Neural progenitor cell (in vitro differentiated cells): Measurements from ENCODE around the gene RELT. TPM values are rescaled to one million over a fixed set of nuclear protein-coding genes. Genes with fewer than 3 reads are reported as not detected.

Source experiments
- DNase-seq: peaks from one replicate; pipeline ENCODE4 v3.0.0-alpha.2; 2016; ENCODE audit warnings: low spot score
- H2AFZ ChIP-seq: fragments of 200-600 bp; sonication (generic); replicated peaks from 2 replicates; pipeline ENCODE4 v1.6.1; 2016; ENCODE audit warnings: antibody characterized with exemption
- H3F3A ChIP-seq: fragments of 200-600 bp; sonication (generic); 2 replicates; pipeline ENCODE4 v1.6.1; 2016; ENCODE audit warnings: antibody characterized with exemption, low read depth
- H3K27ac ChIP-seq: fragments of 200-600 bp; sonication (generic); 2 replicates; pipeline ENCODE4 v1.5.1; 2016; ENCODE audit warnings: mild to moderate bottlenecking
- H3K27me3 ChIP-seq: fragments of 200-600 bp; sonication (generic); 2 replicates; pipeline ENCODE4 v1.6.1; 2016; ENCODE audit warnings: mild to moderate bottlenecking, moderate library complexity
- H3K36me3 ChIP-seq: fragments of 200-600 bp; sonication (generic); 2 replicates; pipeline ENCODE4 v1.5.1; 2016
- H3K4me1 ChIP-seq: fragments of 200-600 bp; sonication (generic); 2 replicates; pipeline ENCODE4 v1.6.1; 2016; ENCODE audit warnings: mixed run types
- H3K4me2 ChIP-seq: fragments of 200-600 bp; sonication (generic); 2 replicates; pipeline ENCODE4 v1.6.1; 2016
- H3K4me3 ChIP-seq: fragments of 200-600 bp; sonication (generic); 2 replicates; pipeline ENCODE4 v1.5.1; 2016
- H3K79me2 ChIP-seq: fragments of 200-600 bp; sonication (generic); 2 replicates; pipeline ENCODE4 v1.6.1; 2016; ENCODE audit warnings: low read depth
- H3K9ac ChIP-seq: fragments of 200-600 bp; sonication (generic); 2 replicates; pipeline ENCODE4 v1.6.1; 2016
- H3K9me3 ChIP-seq: fragments of 200-600 bp; sonication (generic); 2 replicates; pipeline ENCODE4 v1.5.1; 2016; ENCODE audit warnings: low read depth
- H4K20me1 ChIP-seq: fragments of 200-600 bp; sonication (generic); 2 replicates; pipeline ENCODE4 v1.6.1; 2016; ENCODE audit warnings: low read depth
- H3K27ac Mint-ChIP-seq: 3 replicates; pipeline ENCODE4 v1.8.0; 2021; ENCODE audit warnings: mixed read lengths
- H3K27me3 Mint-ChIP-seq: 2 replicates; pipeline ENCODE4 v1.8.0; 2022; ENCODE audit warnings: low read depth, mild to moderate bottlenecking, inconsistent platforms, moderate library complexity, mixed read lengths; ENCODE audit not compliant: insufficient read depth
- H3K36me3 Mint-ChIP-seq: 3 replicates; pipeline ENCODE4 v1.8.0; 2021; ENCODE audit warnings: mixed read lengths
- H3K4me1 Mint-ChIP-seq: 3 replicates; pipeline ENCODE4 v1.8.0; 2021; ENCODE audit warnings: mixed read lengths
- H3K4me3 Mint-ChIP-seq: 3 replicates; pipeline ENCODE4 v1.8.0; 2021; ENCODE audit warnings: mild to moderate bottlenecking, moderate library complexity, mixed read lengths
- H3K9me3 Mint-ChIP-seq: 3 replicates; pipeline ENCODE4 v1.8.0; 2020; ENCODE audit warnings: mixed read lengths
- EZH2 ChIP-seq: fragments of 200-600 bp; sonication (generic); IDR thresholded peaks from 2 replicates; pipeline ENCODE4 v1.6.1; 2017; ENCODE audit warnings: antibody characterized with exemption, mild to moderate bottlenecking, moderate library complexity
- EZH2phosphoT487 ChIP-seq: fragments of 200-600 bp; sonication (generic); IDR thresholded peaks from 2 replicates; pipeline ENCODE4 v1.6.1; 2017; ENCODE audit warnings: antibody characterized with exemption
- total RNA-seq: library from RNA; depleted of rRNA; stranded (reverse); fragments of >200 nt; gene quantifications from 2 replicates; pipeline ENCODE4 v1.2.3, GENCODE V29; 2015; ENCODE audit warnings: low replicate concordance
- TF ChIP-seq, protein P1 (sequence below): fragments of 200-600 bp; sonication (generic); IDR thresholded peaks from 2 replicates; pipeline ENCODE4 v1.5.1; 2017; ENCODE audit warnings: antibody characterized with exemption, mild to moderate bottlenecking

RELT gene
- total RNA-seq, 1 donor from 2014 or later: 5.4 TPM

GRCh38 chr11:73394416-73395296, 18.5 kb downstream of the RELT start:
- Mint-ChIP-seq H3K9me3 (no peaks in the 10 kb centered on the region), H3K4me1 (peaks cover 17% of the 10 kb centered on the region), H3K27ac (peak overlapping the region; percentile 69), H3K27me3 (peaks cover 12% of the 10 kb centered on the region), H3K36me3 (peaks cover 4% of the 10 kb centered on the region), H3K4me3 (peak overlapping the region; percentile 27)
- Histone ChIP-seq H3K9ac (no peak overlapping the region), H3K27me3 (no peaks in the 10 kb centered on the region), H3K4me2 (no peak overlapping the region), H3K79me2 (no peaks in the 10 kb centered on the region), H3F3A (no peaks in the 10 kb centered on the region), H3K36me3 (no peaks in the 10 kb centered on the region), H3K4me3 (no peak overlapping the region), H2AFZ (no peak overlapping the region), H3K9me3 (no peaks in the 10 kb centered on the region), H3K27ac (no peak overlapping the region), H4K20me1 (peaks cover 18% of the 10 kb centered on the region), H3K4me1 (no peaks in the 10 kb centered on the region)
- no peak for TF ChIP-seq EZH2phosphoT487
- DNase-seq: no peak

- H3K36me3 ChIP-seq: no peaks in the 10 kb centered on the region
- H3K36me3 Mint-ChIP-seq: peaks cover 4% of the 10 kb centered on the region
- peaks cover 4% of the 10 kb centered on the region for H3F3A ChIP-seq
- H3K4me1 ChIP-seq: peaks cover 7% of the 10 kb centered on the region
- H3K4me2 ChIP-seq: no peak overlapping the region
- no peaks in the 10 kb centered on the region for H3K9me3 ChIP-seq
- peaks cover 9% of the 10 kb centered on the region for H4K20me1 ChIP-seq
- H3K4me3 ChIP-seq: no peak overlapping the region
- no peak for DNase-seq
- peaks cover 9% of the 10 kb centered on the region for H3K27me3 Mint-ChIP-seq
- H3K4me1 Mint-ChIP-seq: peaks cover 17% of the 10 kb centered on the region
- H3K27ac ChIP-seq: no peak overlapping the region
- H2AFZ ChIP-seq: no peak overlapping the region
- H3K9me3 Mint-ChIP-seq: no peaks in the 10 kb centered on the region
- H3K27ac Mint-ChIP-seq: peak overlapping the region; percentile 84
- no peak overlapping the region for H3K9ac ChIP-seq
- H3K4me3 Mint-ChIP-seq: no peak overlapping the region
- no peaks in the 10 kb centered on the region for H3K79me2 ChIP-seq
- no peak for TF ChIP-seq EZH2
- TF ChIP-seq, protein P1, sequence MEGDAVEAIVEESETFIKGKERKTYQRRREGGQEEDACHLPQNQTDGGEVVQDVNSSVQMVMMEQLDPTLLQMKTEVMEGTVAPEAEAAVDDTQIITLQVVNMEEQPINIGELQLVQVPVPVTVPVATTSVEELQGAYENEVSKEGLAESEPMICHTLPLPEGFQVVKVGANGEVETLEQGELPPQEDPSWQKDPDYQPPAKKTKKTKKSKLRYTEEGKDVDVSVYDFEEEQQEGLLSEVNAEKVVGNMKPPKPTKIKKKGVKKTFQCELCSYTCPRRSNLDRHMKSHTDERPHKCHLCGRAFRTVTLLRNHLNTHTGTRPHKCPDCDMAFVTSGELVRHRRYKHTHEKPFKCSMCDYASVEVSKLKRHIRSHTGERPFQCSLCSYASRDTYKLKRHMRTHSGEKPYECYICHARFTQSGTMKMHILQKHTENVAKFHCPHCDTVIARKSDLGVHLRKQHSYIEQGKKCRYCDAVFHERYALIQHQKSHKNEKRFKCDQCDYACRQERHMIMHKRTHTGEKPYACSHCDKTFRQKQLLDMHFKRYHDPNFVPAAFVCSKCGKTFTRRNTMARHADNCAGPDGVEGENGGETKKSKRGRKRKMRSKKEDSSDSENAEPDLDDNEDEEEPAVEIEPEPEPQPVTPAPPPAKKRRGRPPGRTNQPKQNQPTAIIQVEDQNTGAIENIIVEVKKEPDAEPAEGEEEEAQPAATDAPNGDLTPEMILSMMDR: no peak
- no peak for TF ChIP-seq EZH2phosphoT487
- H3K27me3 ChIP-seq: no peaks in the 10 kb centered on the region
Measured at GRCh38 chr11:73395297-73396208, 19.4 kb downstream of the RELT start.

- no peak overlapping the region for H3K4me3 Mint-ChIP-seq
- Histone ChIP-seq H3K9me3 (no peaks in the 10 kb centered on the region), H3K79me2 (no peaks in the 10 kb centered on the region), H2AFZ (no peak overlapping the region), H3F3A (peaks cover 11% of the 10 kb centered on the region), H4K20me1 (peaks cover 7% of the 10 kb centered on the region), H3K9ac (no peak overlapping the region), H3K27ac (no peak overlapping the region), H3K4me3 (no peak overlapping the region), H3K36me3 (no peaks in the 10 kb centered on the region), H3K4me1 (peaks cover 10% of the 10 kb centered on the region), H3K4me2 (no peak overlapping the region), H3K27me3 (no peaks in the 10 kb centered on the region)
- H3K27ac Mint-ChIP-seq: peak overlapping the region; percentile 84
- H3K9me3 Mint-ChIP-seq: no peaks in the 10 kb centered on the region
- no peak for DNase-seq
- TF ChIP-seq EZH2phosphoT487 (no peak), EZH2 (no peak)
- TF ChIP-seq, protein P1: no peak
- H3K27me3 Mint-ChIP-seq: peaks cover 10% of the 10 kb centered on the region
- H3K4me1 Mint-ChIP-seq: peaks cover 17% of the 10 kb centered on the region
- H3K36me3 Mint-ChIP-seq: peaks cover 4% of the 10 kb centered on the region
Measured at GRCh38 chr11:73396251-73396930, 20.2 kb downstream of the RELT start.
